PFSK-1 (cell line): Measurements from ENCODE around the gene MFF.

Experiments used
- POLR2AphosphoS5 ChIP-seq: IDR thresholded peaks from 2 replicates; pipeline ENCODE4 v1.6.1; 2012; ENCODE audit warnings: low read depth, mild to moderate bottlenecking, control low read depth, low read length, moderate library complexity
- TAF1 ChIP-seq: IDR thresholded peaks from 2 replicates; pipeline ENCODE4 v1.6.1; 2012; ENCODE audit warnings: low read length, control low read depth, borderline replicate concordance; ENCODE audit not compliant: insufficient read depth

- TF ChIP-seq POLR2AphosphoS5: no peak
- TF ChIP-seq TAF1: no peak
Measured at GRCh38 chr2:227383686-227384085, 58.6 kb downstream of the MFF start.
